GM12878 (cell line): ENCODE results near the gene PTPMT1. TPM values are rescaled to one million over a fixed set of nuclear protein-coding genes. Genes with fewer than 3 reads are reported as not detected.

Experiments
- ATAC-seq: fragments of 200-7000 bp; cut with Tn5 transposase; 3 replicates; pipeline ENCODE4 v1.9.1; 2020; ENCODE audit warnings: mild to moderate bottlenecking, moderate library complexity
- BruUV-seq: library from RNA; stranded (reverse); fragments of 400-500 nt; replicated peaks from 2 replicates; lab custom pipeline; 2021; lab: Mats Ljungman, UMichigan
- CTCF ChIA-PET: fragments of 300-600 bp; sonication (Branson Sonifier 250); formaldehyde crosslinking; extraction: SDS; loops from one replicate; lab custom pipeline; 2021; ENCODE audit warnings: inconsistent platforms; lab: Yijun Ruan, JAX
- POLR2A ChIA-PET: fragments of 350-600 bp; formaldehyde crosslinking; extraction: SDS; loops from one replicate; lab custom pipeline; 2021; ENCODE audit warnings: inconsistent platforms; lab: Charles Lee
- RAD21 ChIA-PET: fragments of 300-600 bp; sonication (Branson Sonifier 250); formaldehyde crosslinking; loops from one replicate; lab custom pipeline; 2023; ENCODE audit warnings: antibody characterized with exemption; ENCODE audit not compliant: unreplicated experiment; lab: Charles Lee
- SMC1A ChIA-PET: fragments of 300-600 bp; sonication (Branson Sonifier 250); formaldehyde crosslinking; loops from one replicate; lab custom pipeline; 2023; ENCODE audit not compliant: unreplicated experiment, uncharacterized antibody; lab: Charles Lee
- DNase-seq: peaks from one replicate; pipeline ENCODE4 v3.0.0-alpha.2; 2011; ENCODE audit warnings: low read depth, low spot score
- FAIRE-seq: peaks from 3 replicates; lab custom pipeline; 2011; peaks lifted over from hg19 to GRCh38; lab: Jason Lieb, UNC
- H2AFZ ChIP-seq: 2 replicates; pipeline ENCODE4 v1.6.0; 2011; ENCODE audit warnings: low read depth, low read length, control low read depth; ENCODE audit not compliant: control insufficient read depth
- H3K27ac ChIP-seq: 2 replicates; pipeline ENCODE4 v1.5.1; 2011; ENCODE audit warnings: control low read depth; ENCODE audit not compliant: control insufficient read depth, insufficient read depth
- H3K27me3 ChIP-seq, 2 experiments: replicated peaks in 1 of 2; 2 replicates each; pipeline versions ENCODE4 v1.6.0 to v1.6.1; 2011; ENCODE audit warnings: low read length in 1 of 2; ENCODE audit not compliant: control insufficient read depth in 2 of 2, insufficient read depth in 2 of 2
- H3K36me3 ChIP-seq, 2 experiments: 2 replicates each; pipeline ENCODE4 v1.5.1; 2011; ENCODE audit warnings: low read length in 1 of 2; ENCODE audit not compliant: control insufficient read depth in 2 of 2, insufficient read depth in 2 of 2
- H3K4me1 ChIP-seq: 2 replicates; pipeline ENCODE4 v1.6.1; 2011; ENCODE audit warnings: mild to moderate bottlenecking, low read length, moderate library complexity, mixed read lengths; ENCODE audit not compliant: control insufficient read depth, insufficient read depth
- H3K4me2 ChIP-seq: 2 replicates; pipeline ENCODE4 v1.6.0; 2011; ENCODE audit warnings: control low read depth; ENCODE audit not compliant: control insufficient read depth, insufficient read depth
- H3K4me3 ChIP-seq: fragments of 200-600 bp; sonication (generic); 2 replicates; pipeline ENCODE4 v1.5.1; 2016
- H3K79me2 ChIP-seq: 2 replicates; pipeline ENCODE4 v1.6.0; 2011; ENCODE audit warnings: low read length; ENCODE audit not compliant: control insufficient read depth, insufficient read depth
- H3K9ac ChIP-seq: 2 replicates; pipeline ENCODE4 v1.8.0; 2011; ENCODE audit warnings: low read length, control low read depth, mixed read lengths; ENCODE audit not compliant: control insufficient read depth, insufficient read depth
- H3K9me3 ChIP-seq: replicated peaks from 3 replicates; pipeline ENCODE4 v1.5.1; 2011; ENCODE audit warnings: mild to moderate bottlenecking, low read length; ENCODE audit not compliant: control insufficient read depth, insufficient read depth
- H4K20me1 ChIP-seq: 2 replicates; pipeline ENCODE4 v1.6.0; 2011; ENCODE audit not compliant: control insufficient read depth, insufficient read depth
- CREB1 ChIP-seq: IDR thresholded peaks from 2 replicates; pipeline ENCODE4 v1.6.1; 2012; ENCODE audit warnings: low read depth, mild to moderate bottlenecking, inconsistent platforms
- FOS ChIP-seq: IDR thresholded peaks from 3 replicates; pipeline ENCODE4 v1.6.1; 2011; ENCODE audit warnings: borderline replicate concordance; ENCODE audit not compliant: insufficient read length; ENCODE audit errors: extremely low read depth
- HDGF ChIP-seq: fragments of 450-650 bp; IDR thresholded peaks from 2 replicates; pipeline ENCODE4 v1.6.1; 2016; ENCODE audit warnings: antibody characterized with exemption
- IRF3 ChIP-seq: fragments of 450-650 bp; IDR thresholded peaks from 2 replicates; pipeline ENCODE4 v1.6.1; 2014; ENCODE audit warnings: mild to moderate bottlenecking
- NRF1 ChIP-seq: conservative IDR thresholded peaks from 2 replicates; pipeline ENCODE4 v1.6.1; 2011; ENCODE audit warnings: mild to moderate bottlenecking, low read depth, low read length, improper control_type of control experiment
- PKNOX1 ChIP-seq: fragments of 450-650 bp; IDR thresholded peaks from 2 replicates; pipeline ENCODE4 v1.6.1; 2016; ENCODE audit warnings: mild to moderate bottlenecking
- RAD21 ChIP-seq: IDR thresholded peaks from 2 replicates; pipeline ENCODE4 v1.6.1; 2011; ENCODE audit warnings: mild to moderate bottlenecking, low read depth, low read length, moderate library complexity; ENCODE audit not compliant: insufficient read depth
- SIX5 ChIP-seq: IDR thresholded peaks from 2 replicates; pipeline ENCODE4 v1.6.1; 2011; ENCODE audit warnings: mild to moderate bottlenecking, low read depth, low read length, moderate library complexity; ENCODE audit not compliant: severe bottlenecking
- ZNF622 ChIP-seq: fragments of 450-650 bp; IDR thresholded peaks from 2 replicates; pipeline ENCODE4 v1.6.1; 2017; ENCODE audit warnings: mild to moderate bottlenecking, inconsistent platforms
- WGBS: methylation state at CpG from one replicate; pipeline ENCODE4 v1.1.6; 2016; ENCODE audit warnings: low lambda C conversion rate; ENCODE audit not compliant: insufficient replicate concordance, insufficient coverage; ENCODE audit errors: missing lambda C conversion rate; 5-methylcytosine and 5-hydroxymethylcytosine counted together
- in situ Hi-C: fragments of 300-500 bp; cut with MboI; formaldehyde crosslinking; loops from 9 replicates; pipeline ENCODE4 v1.14.3; 2018; ENCODE audit warnings: mixed read lengths
- intact Hi-C: fragments of 100-400 bp; cut with micrococcal nuclease; formaldehyde crosslinking; loops from one replicate; pipeline ENCODE4 v1.14.2; 2022; ENCODE audit not compliant: unreplicated experiment
- polyA plus RNA-seq, 11 experiments: library from polyadenylated mRNA; depleted of rRNA in 4 of 11; unstranded in 6 of 11; stranded (reverse) in 5 of 11; fragments of >200 nt; fragmentation: Nextera tagmentation in 4 of 11; fragmentation: Illumina TruSeq in 1 of 11; extraction: Ambion mirVana in 4 of 11; extraction: Trizol in 1 of 11; gene quantifications; 1 replicate in 1 of 11; 2 replicates in 10 of 11; pipeline versions ENCODE4 v1.2.1 to v1.2.3, GENCODE V29; 2011 to 2016; ENCODE audit warnings: inconsistent platforms in 2 of 11, missing spikeins in 2 of 11, low read depth in 1 of 11
- total RNA-seq, 4 experiments: library from RNA; depleted of rRNA in 3 of 4; stranded (reverse); fragments of >200 nt in 3 of 4; fragmentation: Illumina TruSeq in 1 of 4; extraction: Trizol in 1 of 4; gene quantifications; 2 replicates each; pipeline versions ENCODE4 v1.2.1 to v1.2.3, GENCODE V29; 2013 to 2021

The PTPMT1 gene
- total and polyA plus RNA-seq, 10 of the 15 experiments (the other 5 are each of a cell fraction or from before 2014, with no cell fraction given): 12.0 to 116 (median 58.2) TPM

GRCh38 chr11:47571895-47572294 lies 6.5 kb downstream of the PTPMT1 start:
- no peaks in the 10 kb centered on the region for H3K4me1 ChIP-seq
- ChIA-PET CTCF (interaction anchor here (0.7 to 1.4 kb wide), 2 partner anchors 18 to 43 kb away, joined by 3 read pairs; no protein-coding TSS in a partner anchor), SMC1A (no interaction called here), RAD21 (no interaction called here)
- 0 out of 2 replicates have a peak, but pooled peaks cover 3% of the 10 kb centered on the region for H4K20me1 ChIP-seq
- no peaks in the 10 kb centered on the region for H3K27me3 ChIP-seq
- H3K4me3 ChIP-seq: no peak overlapping the region
- no peak overlapping the region for H2AFZ ChIP-seq
- intact Hi-C loops: no loop called here
- no peak for DNase-seq
- H3K9ac ChIP-seq: no peak overlapping the region
- 95% methylated on average over 1 of the region's 1 CpG for WGBS
- peaks cover 9% of the 10 kb centered on the region for H3K79me2 ChIP-seq
- no TSS peak for BruUV-seq
- TF ChIP-seq NRF1: no peak
- no peak for TF ChIP-seq SIX5
- no peak for TF ChIP-seq HDGF
- TF ChIP-seq IRF3: no peak
- no peak for TF ChIP-seq ZNF622
- TF ChIP-seq CREB1: no peak
- TF ChIP-seq RAD21: no peak
- TF ChIP-seq FOS: no peak
- no peak for TF ChIP-seq PKNOX1
- TF ChIP-seq, all 136 proteins: peak for 0
- in situ Hi-C loops: no loop called here
- no peaks in the 10 kb centered on the region for H3K9me3 ChIP-seq
- H3K36me3 ChIP-seq: peaks cover 10 to 36% of the 10 kb centered on the region in 2 experiments
- FAIRE-seq (no peak), ATAC-seq (no peak)
- POLR2A ChIA-PET: no interaction called here
- no peak overlapping the region for H3K4me2 ChIP-seq
- no peak overlapping the region for H3K27ac ChIP-seq
